GM23338 (cell line): Measurements from ENCODE around the gene PAMR1. TPM values are rescaled to one million over a fixed set of nuclear protein-coding genes. Genes with fewer than 3 reads are reported as not detected.

ENCODE experiments used
- ATAC-seq: fragments of 200-7000 bp; cut with Tn5 transposase; 3 replicates; pipeline ENCODE4 v1.9.1; 2020
- DNase-seq: peaks from one replicate; pipeline ENCODE4 v3.0.0-alpha.2; 2015; ENCODE audit warnings: low spot score
- H2AFZ ChIP-seq: fragments of 200-600 bp; sonication (generic); 2 replicates; pipeline ENCODE4 v1.8.0; 2016; ENCODE audit warnings: antibody characterized with exemption, mild to moderate bottlenecking, moderate library complexity
- H3F3A ChIP-seq: fragments of 200-600 bp; sonication (generic); replicated peaks from 2 replicates; pipeline ENCODE4 v1.8.0; 2017; ENCODE audit warnings: antibody characterized with exemption, mixed run types, low read depth
- H3K27ac ChIP-seq: fragments of 200-600 bp; sonication (generic); 2 replicates; pipeline ENCODE4 v1.6.1; 2016; ENCODE audit warnings: low read depth
- H3K27me3 ChIP-seq: fragments of 200-600 bp; sonication (generic); 2 replicates; pipeline ENCODE4 v1.8.0; 2016; ENCODE audit warnings: mild to moderate bottlenecking, mixed run types, moderate library complexity; ENCODE audit not compliant: insufficient read depth
- H3K36me3 ChIP-seq: fragments of 200-600 bp; sonication (generic); 2 replicates; pipeline ENCODE4 v1.8.0; 2016; ENCODE audit warnings: mild to moderate bottlenecking; ENCODE audit not compliant: insufficient read depth
- H3K4me1 ChIP-seq: fragments of 200-600 bp; sonication (generic); 2 replicates; pipeline ENCODE4 v1.8.0; 2016; ENCODE audit warnings: mild to moderate bottlenecking, moderate library complexity; ENCODE audit not compliant: insufficient read depth
- H3K4me2 ChIP-seq: fragments of 200-600 bp; sonication (generic); 2 replicates; pipeline ENCODE4 v1.7.1; 2017; ENCODE audit warnings: mixed run types
- H3K4me3 ChIP-seq: fragments of 200-600 bp; sonication (generic); 2 replicates; pipeline ENCODE4 v1.6.1; 2016; ENCODE audit warnings: mixed run types
- H3K79me2 ChIP-seq: fragments of 200-600 bp; sonication (generic); replicated peaks from 2 replicates; pipeline ENCODE4 v1.8.0; 2017; ENCODE audit warnings: mild to moderate bottlenecking; ENCODE audit not compliant: insufficient read depth
- H3K9me2 ChIP-seq: fragments of 200-600 bp; sonication (generic); 2 replicates; pipeline ENCODE4 v1.8.0; 2017; ENCODE audit not compliant: insufficient read depth
- H4K20me1 ChIP-seq: fragments of 200-600 bp; sonication (generic); replicated peaks from 2 replicates; pipeline ENCODE4 v1.8.0; 2017; ENCODE audit warnings: mild to moderate bottlenecking; ENCODE audit not compliant: insufficient read depth
- H3K27ac Mint-ChIP-seq: 2 replicates; pipeline ENCODE4 v1.8.0; 2020; ENCODE audit warnings: inconsistent platforms, mild to moderate bottlenecking, moderate library complexity, mixed read lengths
- H3K27me3 Mint-ChIP-seq: 3 replicates; pipeline ENCODE4 v1.8.0; 2022; ENCODE audit warnings: low read depth, mild to moderate bottlenecking, moderate library complexity, mixed read lengths, inconsistent platforms; ENCODE audit not compliant: insufficient read depth, poor library complexity
- H3K36me3 Mint-ChIP-seq: 3 replicates; pipeline ENCODE4 v1.8.0; 2021; ENCODE audit warnings: low read depth, mild to moderate bottlenecking, inconsistent platforms, moderate library complexity, mixed read lengths
- H3K4me1 Mint-ChIP-seq: 3 replicates; pipeline ENCODE4 v1.8.0; 2020; ENCODE audit warnings: mild to moderate bottlenecking, inconsistent platforms, mixed read lengths
- H3K4me3 Mint-ChIP-seq: 3 replicates; pipeline ENCODE4 v1.8.0; 2021; ENCODE audit warnings: moderate library complexity, mild to moderate bottlenecking, inconsistent platforms, mixed read lengths
- H3K9me3 Mint-ChIP-seq: 3 replicates; pipeline ENCODE4 v1.8.0; 2020; ENCODE audit warnings: moderate library complexity, mild to moderate bottlenecking, inconsistent platforms, mixed read lengths
- CTCF ChIP-seq, 2 experiments: fragments of 200-600 bp in 1 of 2; sonication (generic) in 1 of 2; conservative IDR thresholded peaks; 2 replicates each; pipeline versions ENCODE4 v1.5.1 to v1.6.1; 2016 to 2017; ENCODE audit warnings: antibody characterized with exemption in 2 of 2, low read depth in 2 of 2, mild to moderate bottlenecking in 2 of 2, moderate library complexity in 1 of 2
- NANOG ChIP-seq: IDR thresholded peaks from 2 replicates; pipeline ENCODE4 v1.6.1; 2016; ENCODE audit warnings: antibody characterized with exemption, borderline replicate concordance
- STAT1 ChIP-seq: IDR thresholded peaks from one replicate; pipeline ENCODE4 v1.6.1; 2016; ENCODE audit warnings: antibody characterized with exemption; ENCODE audit not compliant: unreplicated experiment
- ZNF114 ChIP-seq: fragments of 250-450 bp; sonication (Bioruptor Pico); IDR thresholded peaks from 2 replicates; pipeline ENCODE4 v1.5.0; 2020; ENCODE audit warnings: mild to moderate bottlenecking, moderate library complexity
- polyA plus RNA-seq: library from polyadenylated mRNA; unstranded; fragments of >200 nt; fragmentation: Nextera tagmentation; extraction: Ambion mirVana; gene quantifications from 2 replicates; pipeline ENCODE4 v1.2.1, GENCODE V29; 2016
- total RNA-seq: library from RNA; depleted of rRNA; stranded (reverse); fragments of >200 nt; shearing (Covaris generic); gene quantifications from 2 replicates; pipeline ENCODE4 v1.2.3, GENCODE V29; 2014

The PAMR1 gene
- total and polyA plus RNA-seq, 2 experiments from 2014 or later = 1.6 to 3.1 TPM

- Histone ChIP-seq H3K9me2 (no peaks in the 10 kb centered on the region), H2AFZ (no peak overlapping the region), H3K79me2 (no peaks in the 10 kb centered on the region), H3F3A (no peaks in the 10 kb centered on the region), H3K4me3 (no peak overlapping the region), H3K4me1 (no peaks in the 10 kb centered on the region), H3K36me3 (0 out of 2 replicates have a peak, but pooled peaks cover 3% of the 10 kb centered on the region), H3K27ac (no peak overlapping the region), H3K27me3 (no peaks in the 10 kb centered on the region), H3K4me2 (no peak overlapping the region), H4K20me1 (no peaks in the 10 kb centered on the region)
- Mint-ChIP-seq H3K27me3 (peaks cover 3% of the 10 kb centered on the region), H3K9me3 (peaks cover 29% of the 10 kb centered on the region), H3K36me3 (peaks cover 14% of the 10 kb centered on the region), H3K4me1 (no peaks in the 10 kb centered on the region), H3K4me3 (no peak overlapping the region), H3K27ac (no peak overlapping the region)
- no peak for TF ChIP-seq STAT1
- TF ChIP-seq CTCF (conservative IDR thresholded peaks at IDR 0.05; ENCODE audit: low read depth in 2 of 2) = peak; percentile 79 to 94
- ATAC-seq = peak; percentile 98
- peak; percentile 96 for DNase-seq
These were observed 39.6 kb downstream of the PAMR1 start for GRCh38 chr11:35485656-35486322.

DNA sequence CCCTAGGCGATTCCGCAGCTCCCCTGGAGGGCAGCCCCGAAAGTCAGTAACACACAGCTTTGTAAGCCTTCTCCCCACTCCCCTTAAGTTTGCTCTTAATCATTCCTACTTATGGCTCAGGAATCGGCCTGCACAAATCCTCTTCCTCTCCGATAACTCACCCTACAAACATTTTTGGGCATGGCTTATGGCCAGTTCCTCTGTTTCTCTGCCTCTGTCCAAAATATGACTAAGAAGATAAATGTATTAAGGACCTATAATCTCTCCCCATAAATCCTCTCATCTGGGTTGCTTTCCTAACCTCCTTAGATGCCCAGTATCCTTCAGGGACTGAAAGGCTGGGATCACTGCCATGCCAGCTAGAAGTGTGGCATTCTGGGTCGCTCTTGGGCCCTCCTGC lies 41.0 kb downstream of the PAMR1 start:
- no peak overlapping the region for H3K4me3 ChIP-seq
- no peaks in the 10 kb centered on the region for H4K20me1 ChIP-seq
- H3K27ac ChIP-seq = no peak overlapping the region
- peaks cover 3% of the 10 kb centered on the region for H3K27me3 Mint-ChIP-seq
- H3K27me3 ChIP-seq = no peaks in the 10 kb centered on the region
- no peaks in the 10 kb centered on the region for H3K9me2 ChIP-seq
- H3K27ac Mint-ChIP-seq = no peak overlapping the region
- H3K36me3 Mint-ChIP-seq = peaks cover 14% of the 10 kb centered on the region
- no peaks in the 10 kb centered on the region for H3K79me2 ChIP-seq
- ATAC-seq (no peak), DNase-seq (no peak)
- H3K4me1 ChIP-seq = no peaks in the 10 kb centered on the region
- no peak for TF ChIP-seq CTCF (conservative IDR thresholded peaks at IDR 0.05; ENCODE audit: low read depth in 2 of 2)
- TF ChIP-seq STAT1 = no peak
- TF ChIP-seq ZNF114 (CRISPR knock-in tag) = no peak
- TF ChIP-seq NANOG = no peak
- no peaks in the 10 kb centered on the region for H3K4me1 Mint-ChIP-seq
- H3K36me3 ChIP-seq = 0 out of 2 replicates have a peak, but pooled peaks cover 3% of the 10 kb centered on the region
- no peak overlapping the region for H2AFZ ChIP-seq
- peaks cover 29% of the 10 kb centered on the region for H3K9me3 Mint-ChIP-seq
- no peaks in the 10 kb centered on the region for H3F3A ChIP-seq
- no peak overlapping the region for H3K4me2 ChIP-seq
- no peak overlapping the region for H3K4me3 Mint-ChIP-seq
